G401.6 (cell line): ENCODE data around the gene ASIC4.

Experiments used
- FAIRE-seq: peaks from 2 replicates; lab custom pipeline; 2012; peaks lifted over from hg19 to GRCh38; lab: Jason Lieb, UNC

Gene ASIC4, protein sequence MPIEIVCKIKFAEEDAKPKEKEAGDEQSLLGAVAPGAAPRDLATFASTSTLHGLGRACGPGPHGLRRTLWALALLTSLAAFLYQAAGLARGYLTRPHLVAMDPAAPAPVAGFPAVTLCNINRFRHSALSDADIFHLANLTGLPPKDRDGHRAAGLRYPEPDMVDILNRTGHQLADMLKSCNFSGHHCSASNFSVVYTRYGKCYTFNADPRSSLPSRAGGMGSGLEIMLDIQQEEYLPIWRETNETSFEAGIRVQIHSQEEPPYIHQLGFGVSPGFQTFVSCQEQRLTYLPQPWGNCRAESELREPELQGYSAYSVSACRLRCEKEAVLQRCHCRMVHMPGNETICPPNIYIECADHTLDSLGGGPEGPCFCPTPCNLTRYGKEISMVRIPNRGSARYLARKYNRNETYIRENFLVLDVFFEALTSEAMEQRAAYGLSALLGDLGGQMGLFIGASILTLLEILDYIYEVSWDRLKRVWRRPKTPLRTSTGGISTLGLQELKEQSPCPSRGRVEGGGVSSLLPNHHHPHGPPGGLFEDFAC

DNA sequence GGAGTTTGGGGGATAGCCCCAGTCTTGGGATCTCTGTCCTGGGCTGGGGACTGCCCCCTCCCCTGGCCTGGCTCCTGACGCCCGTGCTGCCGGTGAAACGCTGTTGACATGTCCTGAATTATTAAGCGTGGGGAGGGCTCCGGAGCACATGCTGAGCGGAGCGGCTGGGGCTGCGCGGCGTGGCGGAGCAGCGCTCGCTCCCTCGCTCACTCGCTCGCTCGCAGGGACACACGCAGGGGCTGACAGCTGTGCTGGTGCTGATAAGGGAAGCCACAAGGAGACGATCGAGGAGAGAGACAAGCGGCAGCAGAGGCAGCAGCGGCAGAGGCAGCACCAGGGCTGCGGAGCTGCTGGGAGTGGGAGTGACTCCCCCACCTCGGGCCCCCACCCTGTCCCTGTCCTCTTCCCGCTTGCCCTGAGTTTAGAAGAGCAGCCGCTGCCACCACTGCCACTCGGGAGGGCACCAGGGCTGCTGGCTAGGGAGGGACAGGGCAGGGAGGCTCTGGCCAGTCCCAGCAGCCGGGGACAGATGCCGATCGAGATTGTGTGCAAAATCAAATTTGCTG lies at the start of gene ASIC4:
Gene ASIC4, plus strand, starts transcription at position 287 of the 566 bp plus-strand sequence. Its CDS starts 243 bp downstream, at position 530.
- FAIRE-seq, result no peak

DNA sequence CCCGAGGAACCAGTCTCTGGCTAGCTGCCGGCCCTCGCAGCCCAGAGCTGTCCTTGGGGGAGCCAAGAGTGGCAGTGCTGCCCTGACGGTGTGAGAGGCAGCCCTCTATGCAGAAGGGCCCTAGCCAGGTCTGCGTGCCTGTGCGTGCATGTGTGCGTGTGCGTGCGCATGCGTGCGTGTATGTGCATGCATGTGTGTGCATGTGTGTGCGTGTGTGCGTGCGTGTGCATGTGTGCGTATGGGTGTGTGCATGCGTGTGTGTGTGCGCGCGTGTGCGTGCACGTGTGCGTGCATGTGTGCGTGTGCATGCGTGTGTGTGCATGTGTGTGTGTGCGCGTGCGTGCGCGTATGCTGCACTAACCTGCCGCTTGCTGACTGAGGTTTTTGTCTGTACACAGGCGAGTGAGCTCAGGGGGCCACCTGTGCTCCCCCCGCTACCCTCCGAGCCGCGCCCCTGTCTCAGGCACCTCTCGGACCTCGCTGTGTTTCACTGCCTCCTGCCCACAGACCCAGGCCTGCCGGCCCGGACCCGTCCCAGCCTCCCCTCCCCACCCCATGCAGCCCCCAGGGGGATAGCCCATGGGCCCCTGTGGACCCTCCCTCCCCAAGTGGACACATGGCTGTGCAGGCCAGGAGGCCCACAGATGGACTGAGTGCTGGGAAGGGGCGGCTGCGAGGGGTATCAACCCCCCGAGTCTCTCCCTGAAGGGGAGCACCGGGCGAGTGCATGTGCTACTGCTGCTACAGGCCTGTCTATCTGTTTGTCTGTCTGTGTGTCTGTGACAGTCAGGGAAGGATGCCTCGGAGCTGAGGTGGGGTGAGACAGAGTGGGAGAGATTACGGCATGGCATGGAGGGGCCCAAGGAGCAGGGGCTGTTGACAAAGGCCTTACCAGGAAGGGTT lies 48.4 kb upstream of the ASIC4 start:
- no peak for FAIRE-seq

DNA sequence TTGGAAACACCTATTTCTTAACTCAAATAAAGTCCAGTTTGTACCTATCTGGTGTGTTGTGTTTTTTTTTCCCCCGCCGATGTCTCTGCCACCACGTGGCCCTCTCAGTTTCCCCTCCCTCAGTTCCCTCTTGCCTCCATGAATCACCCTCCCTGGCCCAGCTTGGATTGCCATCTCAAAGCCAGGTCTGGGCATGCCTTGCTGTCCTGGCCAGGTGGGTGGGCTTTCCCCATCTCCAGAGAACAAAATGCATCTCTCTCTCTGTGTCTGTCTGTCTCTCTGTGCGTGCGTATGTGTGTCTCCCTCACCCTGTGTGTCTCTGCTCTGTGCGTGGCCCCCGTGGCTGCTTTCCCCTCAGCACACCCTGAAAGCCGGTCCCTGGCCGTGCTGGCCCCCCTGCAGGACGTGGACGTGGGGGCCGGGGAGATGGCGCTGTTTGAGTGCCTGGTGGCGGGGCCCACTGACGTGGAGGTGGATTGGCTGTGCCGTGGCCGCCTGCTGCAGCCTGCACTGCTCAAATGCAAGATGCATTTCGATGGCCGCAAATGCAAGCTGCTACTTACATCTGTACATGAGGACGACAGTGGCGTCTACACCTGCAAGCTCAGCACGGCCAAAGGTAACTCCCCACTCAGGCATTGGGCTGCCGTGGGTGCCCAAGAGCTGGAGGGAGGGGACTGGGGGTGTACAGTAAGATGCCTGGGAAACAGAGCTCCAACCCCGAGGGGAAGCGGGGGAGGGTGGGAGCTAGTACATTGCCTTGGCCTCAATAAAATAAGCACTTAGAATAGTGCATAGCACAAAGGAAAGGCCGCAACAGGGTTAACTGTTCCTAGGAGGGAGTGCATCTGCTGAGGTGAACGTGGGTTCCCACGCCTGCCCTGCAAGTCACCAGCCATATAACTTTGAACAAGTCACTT lies 47.2 kb upstream of the ASIC4 start:
- no peak for FAIRE-seq

DNA sequence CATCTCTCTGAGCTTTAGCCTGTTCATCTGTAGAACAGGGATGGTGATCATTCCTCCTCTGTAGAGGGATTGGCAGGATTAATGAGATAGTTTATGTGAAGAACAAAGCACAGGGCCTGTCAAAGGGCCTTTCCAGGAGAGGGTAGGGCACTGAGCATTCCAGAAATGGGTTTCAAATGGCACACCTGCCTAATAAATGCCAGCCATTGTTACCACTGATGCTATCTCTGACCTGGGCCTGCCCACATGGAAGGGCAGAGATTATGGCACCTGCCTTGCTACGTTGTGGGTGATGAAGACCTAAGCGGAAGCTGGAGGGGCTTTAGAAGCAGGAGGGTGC lies 46.6 kb upstream of the ASIC4 start:
- FAIRE-seq, result no peak

DNA sequence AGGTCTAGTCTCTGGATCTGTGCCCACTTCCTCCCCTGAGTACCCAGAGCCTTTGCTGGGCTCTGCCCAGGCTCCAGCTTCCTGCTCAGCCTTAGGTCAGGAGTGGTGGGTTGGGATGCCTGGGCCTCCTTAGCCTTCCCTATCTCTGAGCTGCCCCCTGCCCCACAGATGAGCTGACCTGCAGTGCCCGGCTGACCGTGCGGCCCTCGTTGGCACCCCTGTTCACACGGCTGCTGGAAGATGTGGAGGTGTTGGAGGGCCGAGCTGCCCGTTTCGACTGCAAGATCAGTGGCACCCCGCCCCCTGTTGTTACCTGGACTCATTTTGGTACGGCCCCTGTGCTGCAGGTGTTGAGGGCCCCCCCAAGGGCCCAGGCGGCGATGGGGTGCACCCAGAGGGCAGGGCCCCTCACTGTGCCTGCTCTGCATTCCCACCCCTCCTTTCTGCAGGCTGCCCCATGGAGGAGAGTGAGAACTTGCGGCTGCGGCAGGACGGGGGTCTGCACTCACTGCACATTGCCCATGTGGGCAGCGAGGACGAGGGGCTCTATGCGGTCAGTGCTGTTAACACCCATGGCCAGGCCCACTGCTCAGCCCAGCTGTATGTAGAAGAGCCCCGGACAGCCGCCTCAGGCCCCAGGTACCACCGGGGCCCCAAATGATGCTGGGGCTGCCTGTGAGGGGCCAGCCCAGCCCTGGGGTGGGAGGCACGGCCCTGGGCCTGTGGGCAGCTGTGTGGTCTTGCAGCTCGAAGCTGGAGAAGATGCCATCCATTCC lies 45.7 kb upstream of the ASIC4 start:
- no peak for FAIRE-seq

DNA sequence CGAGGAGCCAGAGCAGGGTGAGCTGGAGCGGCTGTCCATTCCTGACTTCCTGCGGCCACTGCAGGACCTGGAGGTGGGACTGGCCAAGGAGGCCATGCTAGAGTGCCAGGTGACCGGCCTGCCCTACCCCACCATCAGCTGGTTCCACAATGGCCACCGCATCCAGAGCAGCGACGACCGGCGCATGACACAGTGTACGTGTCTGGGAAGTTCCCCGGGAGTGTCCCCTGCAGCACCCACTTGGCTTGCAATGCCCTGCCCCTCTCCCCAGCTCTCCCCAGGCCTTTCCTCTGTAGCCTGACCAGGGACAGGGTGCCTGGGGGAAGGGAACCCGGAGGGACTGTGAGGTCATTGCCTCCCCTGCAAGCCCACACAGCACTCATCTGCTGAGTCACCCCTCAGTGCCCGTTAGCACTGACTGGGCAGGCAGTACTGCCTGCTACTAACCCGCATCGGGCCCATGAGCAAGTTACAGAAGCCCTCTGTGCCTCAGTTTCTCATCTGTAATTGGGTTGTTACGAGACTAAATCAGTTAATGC lies 45.0 kb upstream of the ASIC4 start:
- FAIRE-seq, result no peak

DNA sequence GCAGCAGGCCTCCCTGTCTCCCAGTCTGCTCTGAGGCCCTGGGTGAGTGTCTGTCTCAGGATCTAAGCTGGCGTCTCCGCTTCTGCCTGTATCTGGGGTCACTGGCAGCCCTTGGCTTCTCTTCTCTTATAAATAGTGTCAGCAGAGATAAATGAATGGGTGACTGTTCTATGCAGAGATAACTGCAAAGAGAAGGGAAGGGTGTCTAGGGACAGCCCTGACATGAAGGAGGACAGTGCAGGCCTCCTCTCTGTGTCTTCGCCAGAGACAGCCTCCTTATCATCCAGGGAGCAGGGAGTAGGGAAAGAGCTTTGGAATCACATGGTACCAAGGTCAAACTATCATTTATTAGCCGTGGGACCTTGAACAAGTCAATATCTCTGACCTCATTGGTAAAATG lies 43.9 kb upstream of the ASIC4 start:
- no peak for FAIRE-seq

DNA sequence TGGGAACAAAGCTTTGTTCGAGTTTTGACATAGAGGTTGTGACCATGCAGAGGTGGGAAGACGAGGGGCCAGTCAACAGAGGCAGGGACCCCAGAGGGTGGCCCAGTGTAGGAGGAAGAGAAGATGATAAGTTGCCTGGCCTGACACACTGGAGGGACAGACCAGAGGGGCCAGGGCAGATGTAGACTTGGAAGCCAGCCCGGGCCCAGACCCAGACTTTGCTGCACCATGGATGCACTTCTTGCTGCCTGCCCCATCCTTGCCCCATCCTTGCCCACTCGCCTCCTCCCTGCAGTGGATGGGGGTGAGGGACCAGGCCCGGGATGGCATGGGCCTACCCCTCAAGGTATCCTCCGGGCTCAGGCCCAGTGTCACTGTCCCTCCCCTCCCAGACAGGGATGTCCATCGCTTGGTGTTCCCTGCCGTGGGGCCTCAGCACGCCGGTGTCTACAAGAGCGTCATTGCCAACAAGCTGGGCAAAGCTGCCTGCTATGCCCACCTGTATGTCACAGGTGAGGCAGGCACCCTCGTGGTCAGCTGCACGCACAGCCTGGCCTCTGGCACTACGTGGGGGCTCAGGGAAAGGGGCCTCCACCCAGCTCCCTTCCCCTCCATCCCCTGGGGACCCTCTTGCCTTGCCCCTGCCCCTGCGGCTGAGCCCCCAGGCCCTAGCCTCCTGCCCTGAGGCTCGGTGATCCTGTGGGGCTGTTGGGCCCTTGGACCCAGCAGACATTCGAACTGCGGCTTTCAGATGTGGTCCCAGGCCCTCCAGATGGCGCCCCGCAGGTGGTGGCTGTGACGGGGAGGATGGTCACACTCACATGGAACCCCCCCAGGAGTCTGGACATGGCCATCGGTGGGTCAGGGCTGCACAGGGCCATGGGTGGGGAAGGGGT lies 42.6 kb upstream of the ASIC4 start:
- no peak for FAIRE-seq

DNA sequence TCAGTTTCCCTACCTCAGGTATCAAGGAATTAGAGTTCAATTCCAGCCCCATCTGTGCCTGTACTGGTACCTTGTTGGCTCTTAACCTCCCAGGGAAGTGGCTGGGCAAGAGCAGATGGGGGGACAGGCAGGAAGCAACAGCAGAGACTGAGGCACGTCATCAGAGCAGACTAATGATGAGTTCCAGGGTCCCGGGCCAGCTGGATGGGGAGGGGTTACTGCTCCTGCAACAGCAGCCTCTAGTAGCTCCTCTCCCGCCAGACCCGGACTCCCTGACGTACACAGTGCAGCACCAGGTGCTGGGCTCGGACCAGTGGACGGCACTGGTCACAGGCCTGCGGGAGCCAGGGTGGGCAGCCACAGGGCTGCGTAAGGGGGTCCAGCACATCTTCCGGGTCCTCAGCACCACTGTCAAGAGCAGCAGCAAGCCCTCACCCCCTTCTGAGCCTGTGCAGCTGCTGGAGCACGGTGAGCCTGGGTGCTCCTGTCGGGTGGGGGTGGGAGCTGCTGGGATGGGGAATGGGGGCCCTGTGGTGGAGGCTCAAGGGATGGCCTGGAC lies 41.6 kb upstream of the ASIC4 start:
- no peak for FAIRE-seq

DNA sequence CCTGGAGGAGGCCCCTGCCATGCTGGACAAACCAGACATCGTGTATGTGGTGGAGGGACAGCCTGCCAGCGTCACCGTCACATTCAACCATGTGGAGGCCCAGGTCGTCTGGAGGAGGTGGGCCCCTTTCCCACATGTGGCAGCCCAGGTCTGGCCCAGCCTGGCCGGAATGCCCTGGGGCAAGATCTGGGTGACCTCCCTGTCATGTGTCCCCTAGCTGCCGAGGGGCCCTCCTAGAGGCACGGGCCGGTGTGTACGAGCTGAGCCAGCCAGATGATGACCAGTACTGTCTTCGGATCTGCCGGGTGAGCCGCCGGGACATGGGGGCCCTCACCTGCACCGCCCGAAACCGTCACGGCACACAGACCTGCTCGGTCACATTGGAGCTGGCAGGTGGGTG lies 40.8 kb upstream of the ASIC4 start:
- FAIRE-seq, result no peak

DNA sequence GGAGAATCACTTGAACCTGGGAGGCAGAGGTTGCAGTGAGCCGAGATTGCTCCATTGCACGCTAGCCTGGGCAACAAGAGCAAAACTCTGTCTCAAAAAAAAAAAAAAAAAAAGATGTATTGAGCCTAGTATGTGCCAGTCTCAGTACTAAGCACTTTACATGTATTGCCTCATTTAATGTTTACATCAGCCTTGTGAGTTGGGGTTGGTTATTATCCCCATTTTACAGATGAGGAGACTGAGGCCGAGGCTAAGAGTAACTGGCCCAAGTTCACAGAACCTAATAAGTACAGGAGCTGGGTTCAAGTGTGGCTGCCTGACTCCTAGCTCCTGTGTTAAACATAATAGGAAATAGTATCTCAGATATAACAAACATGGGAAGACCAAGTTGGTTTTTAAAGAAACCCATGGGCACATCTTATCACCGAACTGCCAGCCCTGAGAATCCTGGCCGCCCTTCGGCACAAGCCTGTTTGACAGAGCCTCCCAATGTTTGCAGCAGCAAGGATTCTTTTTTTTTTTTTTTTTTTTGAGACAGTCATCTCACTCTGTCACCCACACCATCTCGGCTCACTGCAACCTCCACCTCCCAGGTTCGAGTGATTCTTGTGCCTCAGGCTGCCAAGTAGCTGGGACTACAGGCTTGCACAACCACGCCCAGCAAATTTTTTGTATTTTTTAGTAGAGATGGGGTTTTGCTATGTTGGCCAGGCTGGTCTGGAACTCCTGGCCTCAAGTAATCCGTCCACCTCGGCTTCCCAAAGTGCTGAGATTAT lies 39.8 kb upstream of the ASIC4 start:
- FAIRE-seq, result no peak

DNA sequence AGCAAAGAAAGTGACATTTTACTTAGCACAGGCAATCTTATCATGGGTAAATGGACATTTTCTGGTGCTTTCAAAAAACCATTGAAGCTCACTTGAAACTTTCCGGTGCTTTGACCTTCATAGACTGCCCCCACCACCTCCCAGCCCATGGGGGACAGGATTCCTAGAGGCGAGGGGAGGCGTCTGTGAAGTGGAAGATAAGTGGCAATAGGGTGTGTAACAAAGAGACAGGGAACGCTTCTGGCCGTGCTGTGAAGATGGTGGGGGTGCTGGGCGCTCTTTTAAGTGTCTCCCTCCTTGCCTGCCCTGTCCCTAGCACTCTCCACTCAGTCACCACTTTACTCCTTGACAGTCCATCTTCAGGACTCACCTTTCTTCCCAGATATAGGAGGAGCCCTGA lies 39.0 kb upstream of the ASIC4 start:
- no peak for FAIRE-seq

DNA sequence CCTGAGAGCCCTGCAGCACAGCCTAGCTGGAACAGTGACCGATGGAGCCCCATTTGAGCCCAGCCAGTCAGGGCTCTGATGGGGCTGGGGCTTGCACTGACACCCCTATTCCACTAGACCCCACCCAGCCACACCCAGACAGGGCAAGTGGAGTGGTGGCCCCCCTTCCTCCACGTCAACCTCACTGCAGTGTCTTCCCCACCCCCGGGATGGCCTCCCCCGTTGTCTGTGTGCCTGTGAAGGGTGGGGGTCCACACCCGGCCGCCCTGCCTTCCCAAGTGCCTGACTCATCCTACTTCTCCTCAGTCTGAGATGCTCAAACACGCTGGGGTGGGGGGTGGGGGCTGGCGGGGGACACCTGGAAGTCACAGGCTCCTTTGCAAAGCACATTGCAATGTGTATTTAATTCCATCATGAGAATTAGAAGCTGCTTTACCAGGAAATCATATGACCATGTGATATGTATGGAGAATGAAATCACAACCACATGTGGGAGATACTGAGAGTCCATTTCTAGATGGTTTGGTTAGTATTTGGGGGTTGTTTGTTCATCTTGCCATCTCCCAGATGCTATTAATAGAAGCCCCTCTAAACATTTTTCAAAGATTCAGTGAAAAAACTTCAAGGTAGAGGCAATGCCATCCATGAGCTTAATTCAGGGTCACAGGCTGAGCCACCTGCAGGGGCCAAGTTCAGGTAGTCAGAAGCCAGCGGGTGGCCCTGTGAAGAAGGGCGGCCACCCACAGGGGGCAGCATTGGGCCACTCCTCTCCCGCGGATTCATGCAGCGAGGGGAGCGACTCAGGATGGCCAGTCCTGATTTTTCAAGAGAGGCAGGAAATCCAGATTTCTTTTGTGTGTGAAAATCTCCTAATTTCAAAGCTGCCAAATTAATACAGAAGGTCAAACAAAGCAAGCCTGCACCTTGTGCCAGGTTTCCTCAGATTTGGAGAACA lies 38.3 kb upstream of the ASIC4 start:
- FAIRE-seq, result no peak

DNA sequence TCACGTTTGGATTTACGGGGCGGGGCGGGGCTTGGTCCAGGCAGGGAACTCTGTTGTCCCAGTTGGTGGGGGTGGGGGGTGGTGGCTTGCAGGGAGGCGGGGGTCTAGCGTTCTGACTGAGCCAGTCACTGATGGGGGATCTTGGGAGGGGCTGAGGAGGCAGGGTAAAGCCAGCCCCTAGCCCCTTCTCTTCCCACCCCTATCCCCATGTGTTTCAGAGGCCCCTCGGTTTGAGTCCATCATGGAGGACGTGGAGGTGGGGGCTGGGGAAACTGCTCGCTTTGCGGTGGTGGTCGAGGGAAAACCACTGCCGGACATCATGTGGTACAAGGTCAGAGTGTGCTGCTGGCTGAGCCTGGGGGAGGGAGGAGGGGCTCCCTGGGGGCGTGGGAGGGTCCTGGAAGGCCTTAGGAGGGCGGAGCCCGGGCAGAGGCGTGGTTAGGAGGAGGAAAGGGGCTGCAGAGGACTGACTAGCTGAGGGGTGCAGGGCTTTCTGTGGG lies 37.6 kb upstream of the ASIC4 start:
- FAIRE-seq, result no peak

DNA sequence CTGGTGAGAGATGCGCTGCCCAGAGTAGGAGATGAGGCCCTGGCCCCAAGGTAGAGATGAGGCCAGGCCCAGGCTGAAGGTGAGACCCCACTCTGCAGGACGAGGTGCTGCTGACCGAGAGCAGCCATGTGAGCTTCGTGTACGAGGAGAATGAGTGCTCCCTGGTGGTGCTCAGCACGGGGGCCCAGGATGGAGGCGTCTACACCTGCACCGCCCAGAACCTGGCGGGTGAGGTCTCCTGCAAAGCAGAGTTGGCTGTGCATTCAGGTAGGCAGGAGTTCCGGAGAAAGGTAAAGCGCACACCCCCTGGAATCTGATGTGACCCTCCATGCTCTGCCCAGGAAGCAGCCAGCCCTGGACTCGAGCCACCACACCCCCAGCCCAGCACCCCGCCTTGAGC lies 37.1 kb upstream of the ASIC4 start:
- FAIRE-seq, result no peak

DNA sequence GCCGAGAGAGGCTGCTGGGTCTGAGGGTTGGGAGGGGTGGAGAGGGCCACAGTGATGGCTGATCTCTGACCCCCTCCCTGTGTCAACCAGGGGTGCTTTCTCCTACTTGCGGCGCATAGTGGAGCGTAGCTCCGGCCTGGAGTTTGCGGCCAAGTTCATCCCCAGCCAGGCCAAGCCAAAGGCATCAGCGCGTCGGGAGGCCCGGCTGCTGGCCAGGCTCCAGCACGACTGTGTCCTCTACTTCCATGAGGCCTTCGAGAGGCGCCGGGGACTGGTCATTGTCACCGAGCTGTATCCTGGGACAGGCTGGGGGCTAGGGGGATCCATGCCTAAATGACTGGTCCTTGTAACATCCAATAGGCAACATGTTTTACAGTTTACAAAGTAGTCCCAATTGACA lies 36.5 kb upstream of the ASIC4 start:
- no peak for FAIRE-seq

DNA sequence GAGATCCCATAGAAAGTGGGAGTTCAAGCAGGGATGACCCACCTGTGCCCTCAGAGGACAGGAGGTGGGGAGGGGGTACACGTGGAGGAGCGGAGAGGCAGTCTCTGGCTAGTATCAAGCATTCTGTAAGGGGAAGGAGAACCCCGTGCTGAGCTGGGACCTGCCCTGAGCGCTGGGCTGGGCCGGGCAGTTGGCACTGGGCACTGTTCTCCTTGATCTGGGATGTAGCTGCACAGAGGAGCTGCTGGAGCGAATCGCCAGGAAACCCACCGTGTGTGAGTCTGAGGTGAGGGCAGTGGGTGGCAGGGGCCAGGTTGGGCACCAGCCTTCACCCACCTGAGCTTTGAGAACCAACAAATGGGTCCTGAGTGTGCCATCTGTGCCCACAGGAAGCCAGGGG lies 35.4 kb upstream of the ASIC4 start:
- FAIRE-seq, result no peak
